Measurements from ENCODE around the gene ARMC3. TPM values are rescaled to one million over a fixed set of nuclear protein-coding genes. Genes with fewer than 3 reads are reported as not detected.
A peak's percentile ranks its signal among the peaks of the same experiment; 100 is the strongest.

The ARMC3 gene
- total and polyA plus RNA-seq, 9 of the 15 experiments (the other 6 are each of a cell fraction or from before 2014, with no cell fraction given), result 0.33 to 1.1 (median 0.62) TPM

GRCh38 chr10:22988581-22989360 lies 60.9 kb downstream of the ARMC3 start (continued):
- TF ChIP-seq TSHZ1 (CRISPR knock-in tag; IDR thresholded peaks at IDR 0.05) (no peak), NCOA1 (IDR thresholded peaks at IDR 0.05; ENCODE audit: low read depth) (no peak), ZFP36 (IDR thresholded peaks at IDR 0.05; ENCODE audit: low read depth, low read length, partially characterized antibody) (no peak), NELFE (IDR thresholded peaks at IDR 0.05; ENCODE audit: insufficient read depth, insufficient read length) (no peak), PHF20 (IDR thresholded peaks at IDR 0.05; ENCODE audit: partially characterized antibody) (no peak), EHMT2 (IDR thresholded peaks at IDR 0.05) (peak; percentile 47; the same call in 1 of the 2 replicates), TCF7 (IDR thresholded peaks at IDR 0.05; ENCODE audit: borderline replicate concordance) (no peak), MCM5 (IDR thresholded peaks at IDR 0.05; ENCODE audit: low read depth) (no peak), HMGN3 (IDR thresholded peaks at IDR 0.05; ENCODE audit: borderline replicate concordance, extremely low read depth, insufficient read length, low read depth, low read length) (no peak)
- TF ChIP-seq, protein P1, sequence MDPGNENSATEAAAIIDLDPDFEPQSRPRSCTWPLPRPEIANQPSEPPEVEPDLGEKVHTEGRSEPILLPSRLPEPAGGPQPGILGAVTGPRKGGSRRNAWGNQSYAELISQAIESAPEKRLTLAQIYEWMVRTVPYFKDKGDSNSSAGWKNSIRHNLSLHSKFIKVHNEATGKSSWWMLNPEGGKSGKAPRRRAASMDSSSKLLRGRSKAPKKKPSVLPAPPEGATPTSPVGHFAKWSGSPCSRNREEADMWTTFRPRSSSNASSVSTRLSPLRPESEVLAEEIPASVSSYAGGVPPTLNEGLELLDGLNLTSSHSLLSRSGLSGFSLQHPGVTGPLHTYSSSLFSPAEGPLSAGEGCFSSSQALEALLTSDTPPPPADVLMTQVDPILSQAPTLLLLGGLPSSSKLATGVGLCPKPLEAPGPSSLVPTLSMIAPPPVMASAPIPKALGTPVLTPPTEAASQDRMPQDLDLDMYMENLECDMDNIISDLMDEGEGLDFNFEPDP (CRISPR knock-in tag; IDR thresholded peaks at IDR 0.05), result no peak
- TF ChIP-seq, protein P2, sequence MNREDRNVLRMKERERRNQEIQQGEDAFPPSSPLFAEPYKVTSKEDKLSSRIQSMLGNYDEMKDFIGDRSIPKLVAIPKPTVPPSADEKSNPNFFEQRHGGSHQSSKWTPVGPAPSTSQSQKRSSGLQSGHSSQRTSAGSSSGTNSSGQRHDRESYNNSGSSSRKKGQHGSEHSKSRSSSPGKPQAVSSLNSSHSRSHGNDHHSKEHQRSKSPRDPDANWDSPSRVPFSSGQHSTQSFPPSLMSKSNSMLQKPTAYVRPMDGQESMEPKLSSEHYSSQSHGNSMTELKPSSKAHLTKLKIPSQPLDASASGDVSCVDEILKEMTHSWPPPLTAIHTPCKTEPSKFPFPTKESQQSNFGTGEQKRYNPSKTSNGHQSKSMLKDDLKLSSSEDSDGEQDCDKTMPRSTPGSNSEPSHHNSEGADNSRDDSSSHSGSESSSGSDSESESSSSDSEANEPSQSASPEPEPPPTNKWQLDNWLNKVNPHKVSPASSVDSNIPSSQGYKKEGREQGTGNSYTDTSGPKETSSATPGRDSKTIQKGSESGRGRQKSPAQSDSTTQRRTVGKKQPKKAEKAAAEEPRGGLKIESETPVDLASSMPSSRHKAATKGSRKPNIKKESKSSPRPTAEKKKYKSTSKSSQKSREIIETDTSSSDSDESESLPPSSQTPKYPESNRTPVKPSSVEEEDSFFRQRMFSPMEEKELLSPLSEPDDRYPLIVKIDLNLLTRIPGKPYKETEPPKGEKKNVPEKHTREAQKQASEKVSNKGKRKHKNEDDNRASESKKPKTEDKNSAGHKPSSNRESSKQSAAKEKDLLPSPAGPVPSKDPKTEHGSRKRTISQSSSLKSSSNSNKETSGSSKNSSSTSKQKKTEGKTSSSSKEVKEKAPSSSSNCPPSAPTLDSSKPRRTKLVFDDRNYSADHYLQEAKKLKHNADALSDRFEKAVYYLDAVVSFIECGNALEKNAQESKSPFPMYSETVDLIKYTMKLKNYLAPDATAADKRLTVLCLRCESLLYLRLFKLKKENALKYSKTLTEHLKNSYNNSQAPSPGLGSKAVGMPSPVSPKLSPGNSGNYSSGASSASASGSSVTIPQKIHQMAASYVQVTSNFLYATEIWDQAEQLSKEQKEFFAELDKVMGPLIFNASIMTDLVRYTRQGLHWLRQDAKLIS (CRISPR knock-in tag; IDR thresholded peaks at IDR 0.05), result no peak
- TF ChIP-seq, protein P3, sequence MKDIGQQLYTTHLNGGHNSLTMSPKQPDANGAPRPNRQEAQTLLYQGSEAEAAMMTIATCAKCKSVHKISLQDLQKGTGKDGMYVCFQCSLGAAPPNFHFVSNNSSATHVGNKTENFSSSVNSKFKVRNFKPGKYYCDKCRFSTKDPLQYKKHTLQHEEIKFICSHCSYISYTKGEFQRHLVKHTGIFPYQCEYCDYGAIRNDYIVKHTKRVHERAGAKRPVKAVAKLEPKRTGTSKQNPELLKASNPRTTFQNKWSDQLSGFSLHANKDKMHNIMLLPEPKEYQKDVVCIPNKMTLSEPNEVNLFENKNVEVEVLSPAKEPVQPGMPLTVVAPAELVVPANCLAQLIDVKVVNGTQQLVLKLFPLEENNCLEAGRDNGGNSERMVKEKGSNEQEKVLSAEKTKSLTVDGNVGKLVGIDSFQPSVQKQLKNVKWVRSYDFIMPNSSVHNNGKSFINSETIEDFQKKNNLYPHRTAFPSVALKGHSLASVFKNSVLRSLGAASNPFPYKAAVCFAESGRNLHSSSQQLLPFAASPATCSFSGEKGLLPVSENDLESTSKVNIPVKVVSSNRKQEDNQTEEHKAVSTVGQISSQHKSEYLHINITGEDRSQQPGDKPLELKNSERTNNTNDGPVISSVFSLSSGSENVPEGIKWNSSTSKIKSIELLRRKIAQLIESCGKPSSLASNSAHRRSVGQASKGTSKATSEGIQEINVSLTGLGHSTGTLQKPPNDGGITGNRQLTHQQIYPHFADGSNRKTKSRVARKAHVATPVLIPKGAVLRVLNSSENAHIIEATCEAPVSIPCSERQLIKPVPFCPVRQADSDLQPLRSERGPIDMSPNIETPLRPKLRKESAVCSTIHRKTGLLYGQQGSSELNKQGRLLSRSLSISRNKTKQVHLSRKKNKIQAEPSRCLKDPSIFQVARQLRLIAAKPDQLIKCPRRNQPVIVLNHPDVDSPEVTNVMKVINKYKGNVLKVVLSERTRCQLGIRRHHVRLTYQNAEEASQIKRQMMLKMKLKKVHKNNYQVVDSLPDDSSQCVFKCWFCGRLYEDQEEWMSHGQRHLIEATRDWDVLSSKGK (CRISPR knock-in tag; IDR thresholded peaks at IDR 0.05), result no peak

Data from K562 (cell line).